Epithelial cell of esophagus (primary cell): Measurements from ENCODE around the gene ADARB2.

ENCODE experiments used
- DNase-seq: peaks from one replicate; pipeline ENCODE4 v3.0.0; 2010; ENCODE audit warnings: low read depth
- H3K4me3 ChIP-seq: 2 replicates; pipeline ENCODE4 v1.5.1; 2011; ENCODE audit warnings: mild to moderate bottlenecking, low read length, control low read depth
- CTCF ChIP-seq: IDR thresholded peaks from 2 replicates; pipeline ENCODE4 v1.5.1; 2011; ENCODE audit warnings: low read depth, mild to moderate bottlenecking, low read length, control low read depth, inconsistent platforms; ENCODE audit not compliant: insufficient read depth; ENCODE audit errors: missing control alignments

The ADARB2 gene

GRCh38 chr10:1309617-1310270 is 427.6 kb downstream of the ADARB2 start:
- no peak for DNase-seq
- no peak overlapping the region for H3K4me3 ChIP-seq
- no peak for TF ChIP-seq CTCF

GRCh38 chr10:1308962-1309616 is 428.2 kb downstream of the ADARB2 start:
- no peak overlapping the region for H3K4me3 ChIP-seq
- DNase-seq = no peak
- no peak for TF ChIP-seq CTCF

GRCh38 chr10:1308173-1308961 is 429.0 kb downstream of the ADARB2 start:
- H3K4me3 ChIP-seq = no peak overlapping the region
- no peak for TF ChIP-seq CTCF
- DNase-seq = no peak

GRCh38 chr10:1301143-1301542 is 436.2 kb downstream of the ADARB2 start:
- TF ChIP-seq CTCF = no peak
- H3K4me3 ChIP-seq = no peak overlapping the region
- DNase-seq = no peak

GRCh38 chr10:1300218-1300617 is 437.1 kb downstream of the ADARB2 start:
- no peak overlapping the region for H3K4me3 ChIP-seq
- TF ChIP-seq CTCF = no peak
- no peak for DNase-seq

- TF ChIP-seq CTCF = no peak
- H3K4me3 ChIP-seq = no peak overlapping the region
- DNase-seq = no peak
Observed at GRCh38 chr10:1299041-1299726, 438.1 kb downstream of the ADARB2 start.
